MM.1S (cell line): ENCODE results near the gene STARD8.

Experiments
- DNase-seq: peaks from one replicate; pipeline ENCODE4 v3.0.0-alpha.2; 2015
- H2AFZ ChIP-seq: fragments of 300-600 bp; sonication (generic); 2 replicates; pipeline ENCODE4 v1.6.0; 2016; ENCODE audit warnings: antibody characterized with exemption, low read length
- H3F3A ChIP-seq: fragments of 300-600 bp; sonication (generic); 2 replicates; pipeline ENCODE4 v1.6.1; 2016; ENCODE audit warnings: mild to moderate bottlenecking, antibody characterized with exemption, low read length, moderate library complexity, mixed read lengths; ENCODE audit not compliant: insufficient read depth
- H3K27ac ChIP-seq: fragments of 300-600 bp; sonication (generic); 2 replicates; pipeline ENCODE4 v1.5.1; 2016; ENCODE audit warnings: mild to moderate bottlenecking, low read length
- H3K27me3 ChIP-seq: fragments of 300-600 bp; sonication (generic); replicated peaks from 2 replicates; pipeline ENCODE4 v1.6.0; 2016; ENCODE audit warnings: low read length; ENCODE audit not compliant: insufficient read depth
- H3K36me3 ChIP-seq: fragments of 300-600 bp; sonication (generic); replicated peaks from 2 replicates; pipeline ENCODE4 v1.6.1; 2016; ENCODE audit warnings: mild to moderate bottlenecking, low read length, mixed read lengths; ENCODE audit not compliant: insufficient read depth
- H3K4me1 ChIP-seq: fragments of 300-600 bp; sonication (generic); 2 replicates; pipeline ENCODE4 v1.6.1; 2016; ENCODE audit warnings: low read length, mixed read lengths
- H3K4me2 ChIP-seq: fragments of 300-600 bp; sonication (generic); 2 replicates; pipeline ENCODE4 v1.6.0; 2016; ENCODE audit warnings: low read depth, low read length
- H3K4me3 ChIP-seq: fragments of 300-600 bp; sonication (generic); 2 replicates; pipeline ENCODE4 v1.5.1; 2016; ENCODE audit warnings: low read length, mixed read lengths
- H3K79me2 ChIP-seq: fragments of 300-600 bp; sonication (generic); 2 replicates; pipeline ENCODE4 v1.6.1; 2016; ENCODE audit warnings: mixed run types, low read length, mixed read lengths
- H3K9ac ChIP-seq: fragments of 300-600 bp; sonication (generic); 2 replicates; pipeline ENCODE4 v1.6.1; 2016; ENCODE audit warnings: low read length, mixed read lengths
- H3K9me2 ChIP-seq: fragments of 300-600 bp; sonication (generic); replicated peaks from 2 replicates; pipeline ENCODE4 v1.6.1; 2016; ENCODE audit warnings: mild to moderate bottlenecking, low read length, mixed read lengths; ENCODE audit not compliant: insufficient read depth
- H3K9me3 ChIP-seq: fragments of 300-600 bp; sonication (generic); replicated peaks from 2 replicates; pipeline ENCODE4 v1.6.1; 2016; ENCODE audit warnings: mild to moderate bottlenecking, low read length, mixed read lengths; ENCODE audit not compliant: insufficient read depth
- H4K20me1 ChIP-seq: fragments of 300-600 bp; sonication (generic); 2 replicates; pipeline ENCODE4 v1.6.1; 2016; ENCODE audit warnings: mild to moderate bottlenecking, low read length, moderate library complexity, mixed read lengths; ENCODE audit not compliant: insufficient read depth
- CTCF ChIP-seq: fragments of 300-600 bp; sonication (generic); IDR thresholded peaks from 2 replicates; pipeline ENCODE4 v1.5.1; 2016; ENCODE audit warnings: antibody characterized with exemption, low read length, mixed read lengths
- EZH2 ChIP-seq: fragments of 300-600 bp; sonication (generic); optimal IDR thresholded peaks from 2 replicates; pipeline ENCODE3; 2017; ENCODE audit warnings: low read depth, mild to moderate bottlenecking, antibody characterized with exemption, low read length, mixed read lengths
- EZH2phosphoT487 ChIP-seq: fragments of 300-600 bp; sonication (generic); IDR thresholded peaks from 2 replicates; pipeline ENCODE4 v1.6.1; 2018; ENCODE audit warnings: antibody characterized with exemption, low read length

The STARD8 gene

GRCh38 chrX:68691921-68692320, 44.5 kb downstream of the STARD8 start:
- Histone ChIP-seq H2AFZ (no peak overlapping the region), H3K79me2 (peaks cover 22% of the 10 kb centered on the region; the same call in 1 of the 2 replicates), H3F3A (peaks cover 17% of the 10 kb centered on the region; the same call in 1 of the 2 replicates), H4K20me1 (no peaks in the 10 kb centered on the region), H3K27ac (no peak overlapping the region), H3K4me2 (no peak overlapping the region), H3K9me2 (no peaks in the 10 kb centered on the region), H3K4me3 (no peak overlapping the region), H3K4me1 (0 out of 2 replicates have a peak, but pooled peaks cover 5% of the 10 kb centered on the region), H3K36me3 (no peaks in the 10 kb centered on the region), H3K9me3 (no peaks in the 10 kb centered on the region), H3K27me3 (no peaks in the 10 kb centered on the region), H3K9ac (no peak overlapping the region)
- TF ChIP-seq EZH2phosphoT487 (no peak), CTCF (no peak), EZH2 (no peak)
- DNase-seq = no peak

GRCh38 chrX:68692651-68693050, 45.2 kb downstream of the STARD8 start:
- no peaks in the 10 kb centered on the region for H4K20me1 ChIP-seq
- no peak overlapping the region for H3K9ac ChIP-seq
- H2AFZ ChIP-seq = no peak overlapping the region
- no peaks in the 10 kb centered on the region for H3K36me3 ChIP-seq
- peaks cover 17% of the 10 kb centered on the region; the same call in 1 of the 2 replicates for H3F3A ChIP-seq
- no peak overlapping the region for H3K4me2 ChIP-seq
- no peaks in the 10 kb centered on the region for H3K27me3 ChIP-seq
- no peaks in the 10 kb centered on the region for H3K9me2 ChIP-seq
- peak; percentile 16 for DNase-seq
- TF ChIP-seq EZH2phosphoT487 (no peak), EZH2 (no peak), CTCF (no peak)
- H3K27ac ChIP-seq = no peak overlapping the region
- no peak overlapping the region for H3K4me3 ChIP-seq
- H3K4me1 ChIP-seq = 0 out of 2 replicates have a peak, but pooled peaks cover 5% of the 10 kb centered on the region
- H3K9me3 ChIP-seq = no peaks in the 10 kb centered on the region
- H3K79me2 ChIP-seq = peaks cover 29% of the 10 kb centered on the region

GRCh38 chrX:68693481-68694434, 46.3 kb downstream of the STARD8 start:
- H3K36me3 ChIP-seq = no peaks in the 10 kb centered on the region
- peak overlapping the region; percentile 65 for H3K4me3 ChIP-seq
- no peaks in the 10 kb centered on the region for H3K9me2 ChIP-seq
- peak overlapping the region; percentile 59; the same call in 1 of the 2 replicates for H3K9ac ChIP-seq
- peaks cover 36% of the 10 kb centered on the region for H3K79me2 ChIP-seq
- H3F3A ChIP-seq = peaks cover 17% of the 10 kb centered on the region; the same call in 1 of the 2 replicates
- TF ChIP-seq EZH2 (no peak), CTCF (no peak), EZH2phosphoT487 (no peak)
- H3K4me1 ChIP-seq = 0 out of 2 replicates have a peak, but pooled peaks cover 5% of the 10 kb centered on the region
- H3K27ac ChIP-seq = peak overlapping the region; percentile 56; the same call in 1 of the 2 replicates
- peak overlapping the region; percentile 65 for H3K4me2 ChIP-seq
- H4K20me1 ChIP-seq = no peaks in the 10 kb centered on the region
- no peaks in the 10 kb centered on the region for H3K27me3 ChIP-seq
- peak; percentile 69 for DNase-seq
- peak overlapping the region; percentile 61 for H2AFZ ChIP-seq
- H3K9me3 ChIP-seq = no peaks in the 10 kb centered on the region
